Heart left ventricle (tissue), 16 donors: ENCODE results near the gene CHCHD5. TPM values are rescaled to one million over a fixed set of nuclear protein-coding genes. Genes with fewer than 3 reads are reported as not detected.

Experiments used
- ATAC-seq, 4 donors: fragments of 200-7000 bp; cut with Tn5 transposase; one replicate each; pipeline ENCODE4 v1.9.1; 2020 to 2022; ENCODE audit warnings: moderate library complexity in 4 of 4, mild to moderate bottlenecking in 3 of 4, moderate number of reproducible peaks in 1 of 4
- DNase-seq, 5 donors: peaks; one replicate each; pipeline ENCODE4 v3.0.0-alpha.2; 2020
- H3K27ac ChIP-seq, 12 donors: fragments of 200-600 bp; sonication (generic) in 4 of 12; one replicate each; pipeline versions ENCODE4 v1.5.0 to v1.8.0; 2016 to 2022; ENCODE audit warnings: mild to moderate bottlenecking in 2 of 12
- H3K27me3 ChIP-seq, 9 donors: fragments of 200-600 bp; sonication (generic) in 2 of 9; one replicate each; pipeline versions ENCODE4 v1.5.1 to v1.8.0; 2016 to 2022; ENCODE audit warnings: mild to moderate bottlenecking in 3 of 9
- H3K36me3 ChIP-seq, 9 donors: fragments of 200-600 bp; sonication (generic) in 2 of 9; one replicate each; pipeline versions ENCODE4 v1.5.0 to v1.8.0; 2018 to 2022; ENCODE audit warnings: mild to moderate bottlenecking in 2 of 9
- H3K4me1 ChIP-seq, 12 donors: fragments of 200-600 bp; sonication (generic) in 4 of 12; one replicate each; pipeline versions ENCODE4 v1.5.0 to v1.8.0; 2016 to 2022; ENCODE audit warnings: mild to moderate bottlenecking in 3 of 12
- H3K4me3 ChIP-seq, 12 donors: fragments of 200-600 bp; sonication (generic) in 4 of 12; one replicate each; pipeline versions ENCODE4 v1.5.0 to v1.8.0; 2017 to 2022; ENCODE audit warnings: mild to moderate bottlenecking in 9 of 12, moderate library complexity in 4 of 12
- H3K9me3 ChIP-seq, 12 donors: fragments of 200-600 bp; sonication (generic) in 4 of 12; one replicate each; pipeline versions ENCODE4 v1.5.0 to v1.8.0; 2016 to 2022; ENCODE audit warnings: mild to moderate bottlenecking in 1 of 12
- POLR2A ChIP-seq, 2 donors: fragments of 450-650 bp; IDR thresholded peaks; one replicate each; pipeline ENCODE4 v1.6.1; 2017; ENCODE audit warnings: antibody characterized with exemption in 2 of 2, mild to moderate bottlenecking in 2 of 2, moderate library complexity in 2 of 2
- WGBS, 4 donors: extraction: QIAGEN DNeasy Blood & Tissue Kit in 2 of 4; methylation state at CpG; one replicate each; pipeline versions ENCODE4 v1.1.5 to v1.1.7; 2013 to 2018; 5-methylcytosine and 5-hydroxymethylcytosine counted together
- intact Hi-C, 10 donors: fragments of 100-400 bp; cut with DNase I; formaldehyde crosslinking; loops; one replicate each; pipeline versions ENCODE4 v1.11.1 to v1.14.2; 2022
- polyA plus RNA-seq, 2 donors: library from polyadenylated mRNA; stranded (reverse); fragments of 200-250 nt; gene quantifications; one replicate each; pipeline ENCODE4 v1.2.3, GENCODE V29; 2013
- total RNA-seq, 9 donors: library from RNA; depleted of rRNA in 2 of 9; stranded (reverse); fragments of >200 nt in 2 of 9; fragmentation: NEBNext Ultra II Directional in 3 of 9; extraction: Animal tissue kit (Norgen Biotek cat#: 25700) in 3 of 9; gene quantifications; one replicate each; pipeline versions ENCODE4 v1.1.0 to v1.2.4, GENCODE V29; 2016 to 2023
- TF ChIP-seq, protein P1 (sequence below), 12 donors: fragments of 200-600 bp; sonication (generic) in 4 of 12; IDR thresholded peaks; one replicate each; pipeline versions ENCODE4 v1.5.0 to v1.8.0; 2018 to 2022; ENCODE audit warnings: antibody characterized with exemption in 12 of 12, mild to moderate bottlenecking in 5 of 12
- donor health status: ischemic (EF 13 %, LVEDD 7.1; RV severe dilation, severe dysfunction).
- donor health status: healthy with polysubstance abuse.
- donor health status: DM: no; HTN: yes; CAD: no.
- donor health status: DM: no; HTN: no; CAD: no.
- donor health status: ischemic (EF 25% LVEDD 6.9; RV normal size, moderate dysfunction).
- donor health status: ischemic (EF 25% LVEDD 5.7; RV mildly dilated, moderate dysfunction).
- donor health status: healthy.
- donor health status: DM: yes; HTN: yes; CAD: no.
- donor health status: ischemic (EF 35%, LVEDD 5.7; RV mildly dilated, moderate dysfunction).
- donor health status: nonischemic (EF 11% LVEDD 7.7; RV severe dilation, severe dysfunction).
- donor health status: DM: yes; HTN: yes; CAD: no.
- donor health status: PGD.
- donor health status: ischemic (EF 29% LVEDD 5.4; RV normal size, mild dysfunction).
- donor health status: nonischemic (EF 23%, LVEDD 6.1; RV moderate dilation, normal function).

Gene CHCHD5
- total and polyA plus RNA-seq, 11 donors = 18.6 to 32.2 (median 23.4) TPM

DNA sequence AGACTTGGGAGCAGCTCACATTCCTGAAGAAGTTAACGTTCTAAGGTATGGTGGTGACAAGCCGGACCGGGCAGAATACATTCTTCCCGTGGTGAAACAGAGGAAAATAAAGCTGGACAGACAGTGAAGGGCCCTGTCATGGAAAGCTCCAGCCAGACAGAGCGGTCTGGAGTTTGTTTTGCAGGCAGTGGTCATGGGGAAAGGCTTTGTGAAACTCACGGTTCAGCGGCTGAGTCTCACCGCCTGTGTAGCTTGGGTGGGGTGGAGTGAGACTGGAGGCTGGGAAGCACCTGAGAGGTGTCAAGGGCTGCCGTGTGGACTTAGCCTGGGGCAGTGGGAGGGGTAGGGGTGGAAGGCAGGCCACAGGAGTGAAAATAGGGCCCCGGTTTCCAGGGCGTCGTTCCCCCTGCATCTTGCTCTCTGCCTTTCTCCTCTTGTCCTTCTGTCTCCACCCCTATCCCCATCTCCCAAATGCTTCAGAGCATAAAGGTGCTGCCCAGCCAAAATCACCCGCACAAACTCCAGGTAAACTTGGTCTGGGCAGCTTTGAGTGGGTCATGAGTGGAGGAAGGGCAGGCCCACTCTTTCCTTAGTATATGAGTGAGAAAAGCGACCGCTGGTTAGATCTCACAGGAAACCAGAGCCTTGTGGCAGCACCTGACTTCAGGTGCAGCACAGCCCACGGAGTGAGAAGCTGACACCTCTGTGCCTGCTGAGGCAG, 49.9 kb downstream of the CHCHD5 start:
- 88 to 90% (median 89%) methylated on average over 16 of the region's 16 CpGs for WGBS, 4 donors
- no peak for TF ChIP-seq POLR2A (IDR thresholded peaks at IDR 0.05)
- TF ChIP-seq, protein P1, sequence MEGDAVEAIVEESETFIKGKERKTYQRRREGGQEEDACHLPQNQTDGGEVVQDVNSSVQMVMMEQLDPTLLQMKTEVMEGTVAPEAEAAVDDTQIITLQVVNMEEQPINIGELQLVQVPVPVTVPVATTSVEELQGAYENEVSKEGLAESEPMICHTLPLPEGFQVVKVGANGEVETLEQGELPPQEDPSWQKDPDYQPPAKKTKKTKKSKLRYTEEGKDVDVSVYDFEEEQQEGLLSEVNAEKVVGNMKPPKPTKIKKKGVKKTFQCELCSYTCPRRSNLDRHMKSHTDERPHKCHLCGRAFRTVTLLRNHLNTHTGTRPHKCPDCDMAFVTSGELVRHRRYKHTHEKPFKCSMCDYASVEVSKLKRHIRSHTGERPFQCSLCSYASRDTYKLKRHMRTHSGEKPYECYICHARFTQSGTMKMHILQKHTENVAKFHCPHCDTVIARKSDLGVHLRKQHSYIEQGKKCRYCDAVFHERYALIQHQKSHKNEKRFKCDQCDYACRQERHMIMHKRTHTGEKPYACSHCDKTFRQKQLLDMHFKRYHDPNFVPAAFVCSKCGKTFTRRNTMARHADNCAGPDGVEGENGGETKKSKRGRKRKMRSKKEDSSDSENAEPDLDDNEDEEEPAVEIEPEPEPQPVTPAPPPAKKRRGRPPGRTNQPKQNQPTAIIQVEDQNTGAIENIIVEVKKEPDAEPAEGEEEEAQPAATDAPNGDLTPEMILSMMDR (IDR thresholded peaks at IDR 0.05) = no peak
- Histone ChIP-seq H3K4me3 (no peak overlapping the region), H3K27ac (no peak overlapping the region), H3K9me3 (no peaks in the 10 kb centered on the region), H3K36me3 (no peaks in the 10 kb centered on the region), H3K27me3 (no peaks in the 10 kb centered on the region), H3K4me1 (peaks cover 0 to 48% (median 4%) of the 10 kb centered on the region in 12 donors)
- DNase-seq (no peak), ATAC-seq (no peak)
- intact Hi-C loops = no loop called here

DNA sequence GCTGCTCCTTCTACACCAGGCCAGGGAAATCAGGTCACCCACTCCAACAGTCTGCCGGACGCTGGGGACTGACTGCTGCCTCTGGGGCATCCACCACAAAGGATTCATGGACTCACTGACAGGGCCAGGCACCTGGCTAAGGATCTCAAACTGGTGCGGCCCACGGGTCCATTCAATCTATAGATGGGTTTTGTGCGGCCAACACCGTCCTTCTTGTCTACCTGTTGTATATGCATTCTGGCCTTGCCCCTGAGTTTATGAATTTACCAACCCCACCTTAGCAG, 50.4 kb downstream of the CHCHD5 start:
- Histone ChIP-seq H3K27me3 (no peaks in the 10 kb centered on the region), H3K27ac (no peak overlapping the region), H3K9me3 (no peaks in the 10 kb centered on the region), H3K4me1 (peaks cover 0 to 43% (median 4%) of the 10 kb centered on the region in 12 donors), H3K4me3 (no peak overlapping the region), H3K36me3 (no peaks in the 10 kb centered on the region)
- no peak for ATAC-seq
- intact Hi-C loops = no loop called here
- 93 to 100% (median 97%) methylated on average over 2 to 6 of the region's 6 CpGs for WGBS, 4 donors
- no peak for DNase-seq
- TF ChIP-seq, protein P1 (IDR thresholded peaks at IDR 0.05) = no peak
- no peak for TF ChIP-seq POLR2A (IDR thresholded peaks at IDR 0.05)

DNA sequence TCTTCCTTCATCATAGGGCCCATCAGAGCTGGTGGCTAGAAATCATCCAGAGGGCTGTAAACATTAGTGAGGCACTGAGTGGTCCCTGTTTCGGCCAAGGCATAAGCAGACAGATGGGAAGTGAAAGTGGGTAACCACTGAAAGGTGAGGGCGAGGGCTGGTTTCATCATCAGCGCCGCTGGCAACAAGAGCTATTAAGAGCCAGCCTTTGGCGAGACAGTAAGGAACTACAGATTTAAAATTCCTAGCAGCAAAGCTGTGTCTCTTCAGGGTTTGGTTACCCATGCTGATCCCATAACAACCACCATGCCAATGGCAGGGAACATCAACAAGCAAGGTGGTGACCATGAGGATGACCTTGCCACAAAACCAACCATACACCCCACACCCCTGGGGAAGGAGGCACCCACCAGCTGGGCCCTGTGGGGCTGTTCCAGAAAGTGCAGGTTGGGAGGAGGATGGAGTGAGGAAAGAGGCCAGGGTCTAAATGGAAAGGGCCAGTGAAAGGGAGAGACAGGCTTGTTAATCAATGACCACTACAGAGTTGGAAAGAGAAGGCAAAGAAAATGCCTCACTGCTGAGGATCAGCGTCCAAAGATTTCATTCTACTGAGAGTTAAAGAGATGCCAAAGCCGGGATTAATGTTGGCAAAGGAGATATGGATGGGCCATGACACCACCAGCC, 52.3 kb downstream of the CHCHD5 start:
- no peaks in the 10 kb centered on the region for H3K9me3 ChIP-seq
- intact Hi-C loops = no loop called here
- no peaks in the 10 kb centered on the region for H3K36me3 ChIP-seq
- no peaks in the 10 kb centered on the region for H3K27me3 ChIP-seq
- H3K27ac ChIP-seq = no peak overlapping the region
- TF ChIP-seq POLR2A (IDR thresholded peaks at IDR 0.05) = no peak
- TF ChIP-seq, protein P1 (IDR thresholded peaks at IDR 0.05) = no peak
- DNase-seq (no peak), ATAC-seq (no peak)
- no peak overlapping the region for H3K4me3 ChIP-seq
- WGBS, 4 donors = 82 to 95% (median 89%) methylated on average over 7 of the region's 7 CpGs
- peaks cover 0 to 42% (median 2%) of the 10 kb centered on the region in 12 donors for H3K4me1 ChIP-seq

DNA sequence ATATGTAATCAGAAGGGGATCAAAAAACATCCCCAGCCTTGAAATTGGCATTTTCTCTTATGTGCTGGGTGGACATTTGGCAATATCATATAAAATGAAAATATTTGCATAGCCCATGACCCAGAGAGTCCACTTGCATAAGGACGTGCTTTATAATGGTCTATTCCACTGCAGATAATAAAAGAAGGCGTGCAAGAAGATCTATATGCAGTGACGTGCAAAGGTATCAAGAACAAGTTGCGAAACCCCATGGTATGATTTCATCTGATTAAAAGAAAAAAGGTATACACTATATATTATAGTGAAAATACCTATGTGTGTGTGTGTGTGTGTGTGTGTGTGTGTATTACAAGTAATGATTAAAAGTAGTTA, 52.9 kb downstream of the CHCHD5 start:
- no peaks in the 10 kb centered on the region for H3K27me3 ChIP-seq
- intact Hi-C loops = no loop called here
- H3K36me3 ChIP-seq = no peaks in the 10 kb centered on the region
- TF ChIP-seq, protein P1 (IDR thresholded peaks at IDR 0.05) = no peak
- no peak for TF ChIP-seq POLR2A (IDR thresholded peaks at IDR 0.05)
- ATAC-seq (no peak), DNase-seq (no peak)
- no peak overlapping the region for H3K4me3 ChIP-seq
- H3K27ac ChIP-seq = no peak overlapping the region
- H3K4me1 ChIP-seq = peaks cover 0 to 42% (median 3%) of the 10 kb centered on the region in 12 donors
- no peaks in the 10 kb centered on the region for H3K9me3 ChIP-seq
- 93 to 97% (median 96%) methylated on average over 4 of the region's 4 CpGs for WGBS, 4 donors

Other genes with a start within 250 kb of the CHCHD5 start
- 1 to 10 TPM; 4.2 to 9.0 (median 7.0) TPM for gene RGPD8, start 151.0 kb upstream of the CHCHD5 start, total RNA-seq
- gene RGPD8, start 151.0 kb upstream of the CHCHD5 start, polyA plus RNA-seq = 1 to 10 TPM; 1.4 to 2.0 TPM
- 10 to 100 TPM; 25.2 to 55.3 (median 46.6) TPM for gene TTL, start 102.5 kb upstream of the CHCHD5 start, total RNA-seq
- gene TTL, start 102.5 kb upstream of the CHCHD5 start, polyA plus RNA-seq = 10 to 100 TPM; 13.0 to 29.0 TPM
- 10 to 100 TPM in 5 of 9 donors, 1 to 10 TPM in 4; 6.0 to 15.5 (median 10.4) TPM for gene POLR1B, start 42.1 kb upstream of the CHCHD5 start, total RNA-seq
- 1 to 10 TPM; 3.3 to 6.5 TPM for gene POLR1B, start 42.1 kb upstream of the CHCHD5 start, polyA plus RNA-seq
- 10 to 100 TPM in 7 of 9 donors, 1 to 10 TPM in 2; 5.6 to 51.7 (median 12.0) TPM for gene SLC20A1, start 61.3 kb downstream of the CHCHD5 start, total RNA-seq
- gene SLC20A1, start 61.3 kb downstream of the CHCHD5 start, polyA plus RNA-seq = 10 to 100 TPM in 1 of 2 donors, 1 to 10 TPM in 1; 7.6 to 12.2 TPM
- gene NT5DC4, start 136.4 kb downstream of the CHCHD5 start, total RNA-seq = under 1 TPM in 1 of 9 donors, not detected in 8; 0.16 TPM
- not detected for gene NT5DC4, start 136.4 kb downstream of the CHCHD5 start, polyA plus RNA-seq
- 1 to 10 TPM in 1 of 9 donors, under 1 TPM in 5, not detected in 3; 0.10 to 4.5 (median 0.33) TPM for gene CKAP2L, start 180.0 kb downstream of the CHCHD5 start, total RNA-seq
- under 1 TPM in 1 of 2 donors, not detected in 1; 0.06 TPM for gene CKAP2L, start 180.0 kb downstream of the CHCHD5 start, polyA plus RNA-seq
- under 1 TPM in 1 of 9 donors, not detected in 8; 0.13 TPM for gene IL1A, start 199.9 kb downstream of the CHCHD5 start, total RNA-seq
- not detected for gene IL1A, start 199.9 kb downstream of the CHCHD5 start, polyA plus RNA-seq